OCI-LY1 (cell line): Measurements from ENCODE around the gene KCNIP4.

Experiments
- H2AFZ ChIP-seq: fragments of 200-600 bp; sonication (generic), shearing (Covaris generic); 2 replicates; pipeline ENCODE4 v1.6.0; 2014; ENCODE audit warnings: antibody characterized with exemption, mild to moderate bottlenecking, low read length
- H3F3A ChIP-seq: fragments of 200-600 bp; sonication (generic), shearing (Covaris generic); 2 replicates; pipeline ENCODE4 v1.6.0; 2014; ENCODE audit warnings: mild to moderate bottlenecking, antibody characterized with exemption, low read length, moderate library complexity; ENCODE audit not compliant: insufficient read depth
- H3K27ac ChIP-seq: fragments of 200-600 bp; sonication (generic); 2 replicates; pipeline ENCODE4 v1.5.1; 2014; ENCODE audit warnings: low read length, mixed run types, mild to moderate bottlenecking, low read depth; ENCODE audit not compliant: poor library complexity, severe bottlenecking
- H3K27me3 ChIP-seq: fragments of 200-600 bp; sonication (generic); 2 replicates; pipeline ENCODE4 v1.6.0; 2014; ENCODE audit warnings: antibody characterized with exemption, mild to moderate bottlenecking, low read length, moderate library complexity; ENCODE audit not compliant: insufficient read depth
- H3K36me3 ChIP-seq: fragments of 200-600 bp; sonication (generic); 2 replicates; pipeline ENCODE4 v1.6.1; 2014; ENCODE audit warnings: mild to moderate bottlenecking, antibody characterized with exemption, low read length, moderate library complexity, mixed read lengths; ENCODE audit not compliant: insufficient read depth
- H3K4me1 ChIP-seq: fragments of 200-600 bp; sonication (generic); 2 replicates; pipeline ENCODE4 v1.5.1; 2014; ENCODE audit warnings: mild to moderate bottlenecking, low read length, moderate library complexity; ENCODE audit not compliant: insufficient read depth, severe bottlenecking
- H3K4me2 ChIP-seq: fragments of 200-600 bp; sonication (generic), shearing (Covaris generic); 2 replicates; pipeline ENCODE4 v1.6.1; 2014; ENCODE audit warnings: low read length
- H3K4me3 ChIP-seq: fragments of 200-600 bp; sonication (generic); 2 replicates; pipeline ENCODE4 v1.5.1; 2014; ENCODE audit warnings: low read length, low read depth, mild to moderate bottlenecking, mixed read lengths; ENCODE audit not compliant: poor library complexity, severe bottlenecking
- H3K79me2 ChIP-seq: fragments of 200-600 bp; shearing (Covaris generic); 2 replicates; pipeline ENCODE4 v1.6.1; 2016; ENCODE audit warnings: mixed run types, low read length, mixed read lengths; ENCODE audit not compliant: insufficient read depth
- H3K9ac ChIP-seq: fragments of 200-600 bp; sonication (generic), shearing (Covaris generic); 2 replicates; pipeline ENCODE4 v1.6.1; 2014; ENCODE audit warnings: mild to moderate bottlenecking, low read length, mixed read lengths
- H3K9me2 ChIP-seq: fragments of 200-600 bp; sonication (generic), shearing (Covaris generic); 2 replicates; pipeline ENCODE4 v1.6.1; 2014; ENCODE audit warnings: low read depth, mild to moderate bottlenecking, low read length, mixed read lengths
- H3K9me3 ChIP-seq: fragments of 200-600 bp; shearing (Covaris generic); 2 replicates; pipeline ENCODE4 v1.6.1; 2014; ENCODE audit warnings: low read length, mixed read lengths
- H4K20me1 ChIP-seq: fragments of 200-600 bp; sonication (generic), shearing (Covaris generic); 2 replicates; pipeline ENCODE4 v1.6.0; 2016; ENCODE audit warnings: mild to moderate bottlenecking, low read length; ENCODE audit not compliant: insufficient read depth
- EZH2 ChIP-seq: fragments of 200-600 bp; sonication (generic), shearing (Covaris generic); IDR thresholded peaks from 2 replicates; pipeline ENCODE4 v1.8.0; 2017; ENCODE audit warnings: borderline replicate concordance, mixed run types, mild to moderate bottlenecking, antibody characterized with exemption, low read length, moderate library complexity, mixed read lengths
- TF ChIP-seq, protein P1 (sequence below): fragments of 200-600 bp; sonication (generic), shearing (Covaris generic); IDR thresholded peaks from 2 replicates; pipeline ENCODE4 v1.5.1; 2017; ENCODE audit warnings: mild to moderate bottlenecking, antibody characterized with exemption, low read length, moderate library complexity, mixed read lengths

Gene KCNIP4

DNA sequence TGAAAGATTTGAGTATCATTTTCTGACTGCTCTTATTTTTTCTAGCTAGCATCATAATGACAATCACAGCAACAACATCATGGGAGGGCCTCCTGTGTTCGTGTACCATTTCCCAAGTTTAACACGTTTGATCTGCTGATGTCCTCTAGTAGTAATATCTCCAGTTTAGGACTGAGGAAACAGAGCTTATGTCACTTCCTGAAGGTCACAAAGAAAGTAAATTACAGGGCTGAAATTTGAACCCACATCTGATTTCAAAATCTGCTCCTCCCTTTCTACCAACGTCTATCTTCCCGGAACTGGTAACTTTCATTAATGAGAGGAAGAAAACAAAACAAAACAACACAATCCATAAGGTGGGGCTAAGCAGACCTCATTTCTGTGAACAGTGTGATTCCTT, 945.6 kb downstream of the KCNIP4 start:
- no peaks in the 10 kb centered on the region for H3K9me2 ChIP-seq
- H3K79me2 ChIP-seq = no peaks in the 10 kb centered on the region
- H3K36me3 ChIP-seq = no peaks in the 10 kb centered on the region
- no peak overlapping the region for H2AFZ ChIP-seq
- no peak overlapping the region for H3K9ac ChIP-seq
- no peaks in the 10 kb centered on the region for H3F3A ChIP-seq
- no peaks in the 10 kb centered on the region for H3K27me3 ChIP-seq
- no peaks in the 10 kb centered on the region for H3K9me3 ChIP-seq
- H3K4me3 ChIP-seq = no peak overlapping the region
- TF ChIP-seq, protein P1, sequence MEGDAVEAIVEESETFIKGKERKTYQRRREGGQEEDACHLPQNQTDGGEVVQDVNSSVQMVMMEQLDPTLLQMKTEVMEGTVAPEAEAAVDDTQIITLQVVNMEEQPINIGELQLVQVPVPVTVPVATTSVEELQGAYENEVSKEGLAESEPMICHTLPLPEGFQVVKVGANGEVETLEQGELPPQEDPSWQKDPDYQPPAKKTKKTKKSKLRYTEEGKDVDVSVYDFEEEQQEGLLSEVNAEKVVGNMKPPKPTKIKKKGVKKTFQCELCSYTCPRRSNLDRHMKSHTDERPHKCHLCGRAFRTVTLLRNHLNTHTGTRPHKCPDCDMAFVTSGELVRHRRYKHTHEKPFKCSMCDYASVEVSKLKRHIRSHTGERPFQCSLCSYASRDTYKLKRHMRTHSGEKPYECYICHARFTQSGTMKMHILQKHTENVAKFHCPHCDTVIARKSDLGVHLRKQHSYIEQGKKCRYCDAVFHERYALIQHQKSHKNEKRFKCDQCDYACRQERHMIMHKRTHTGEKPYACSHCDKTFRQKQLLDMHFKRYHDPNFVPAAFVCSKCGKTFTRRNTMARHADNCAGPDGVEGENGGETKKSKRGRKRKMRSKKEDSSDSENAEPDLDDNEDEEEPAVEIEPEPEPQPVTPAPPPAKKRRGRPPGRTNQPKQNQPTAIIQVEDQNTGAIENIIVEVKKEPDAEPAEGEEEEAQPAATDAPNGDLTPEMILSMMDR = no peak
- no peaks in the 10 kb centered on the region for H4K20me1 ChIP-seq
- H3K27ac ChIP-seq = no peak overlapping the region
- no peak overlapping the region for H3K4me2 ChIP-seq
- no peaks in the 10 kb centered on the region for H3K4me1 ChIP-seq

DNA sequence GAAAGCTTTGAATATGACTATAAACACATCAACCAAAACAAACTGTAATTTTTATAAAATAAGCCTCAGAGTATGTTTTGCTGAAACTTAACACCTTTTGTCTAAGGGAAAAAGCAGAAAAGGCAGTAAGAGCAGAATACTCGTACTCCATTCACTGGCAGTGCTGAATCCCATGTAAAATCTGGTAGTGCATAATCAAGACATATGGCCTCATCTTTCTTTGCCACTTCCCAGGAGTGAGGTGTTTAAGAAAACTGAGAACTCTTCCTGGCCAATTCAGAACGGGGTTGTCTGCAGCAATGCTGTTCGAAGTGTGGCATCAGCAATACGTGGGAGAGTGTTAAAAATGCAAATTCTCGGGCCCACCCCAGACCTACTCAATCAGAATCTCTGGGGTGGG, 946.3 kb downstream of the KCNIP4 start:
- Histone ChIP-seq H3F3A (no peaks in the 10 kb centered on the region), H3K79me2 (no peaks in the 10 kb centered on the region), H3K4me3 (no peak overlapping the region), H3K4me1 (no peaks in the 10 kb centered on the region), H4K20me1 (no peaks in the 10 kb centered on the region), H3K9me2 (no peaks in the 10 kb centered on the region), H3K9ac (no peak overlapping the region), H3K4me2 (no peak overlapping the region), H3K36me3 (no peaks in the 10 kb centered on the region), H3K9me3 (no peaks in the 10 kb centered on the region), H3K27ac (no peak overlapping the region), H3K27me3 (no peaks in the 10 kb centered on the region), H2AFZ (no peak overlapping the region)
- TF ChIP-seq, protein P1 = no peak
- TF ChIP-seq EZH2 = no peak

DNA sequence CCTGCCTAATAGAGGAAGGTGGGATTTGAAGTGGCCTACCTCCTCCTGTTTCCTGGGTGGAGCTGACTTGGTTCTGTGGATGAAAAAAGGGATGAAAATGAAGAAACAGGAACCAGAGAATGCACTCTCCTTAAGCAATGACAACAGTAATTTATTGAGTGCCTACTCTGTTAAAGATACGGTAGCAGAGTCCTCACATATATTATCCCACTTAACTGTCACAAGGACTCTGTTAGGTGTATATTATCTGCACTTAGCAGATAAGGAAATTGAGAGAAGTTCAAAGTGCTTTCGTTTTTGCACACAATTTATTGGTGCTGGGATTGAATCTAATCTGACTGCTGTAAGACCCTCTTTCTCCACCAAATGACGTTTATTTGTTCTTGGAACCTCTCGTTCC, 947.1 kb downstream of the KCNIP4 start:
- Histone ChIP-seq H3K9ac (no peak overlapping the region), H3K4me3 (no peak overlapping the region), H2AFZ (no peak overlapping the region), H3K9me2 (no peaks in the 10 kb centered on the region), H3F3A (no peaks in the 10 kb centered on the region), H3K27ac (no peak overlapping the region), H3K4me1 (no peaks in the 10 kb centered on the region), H3K9me3 (no peaks in the 10 kb centered on the region), H4K20me1 (no peaks in the 10 kb centered on the region), H3K4me2 (no peak overlapping the region), H3K36me3 (no peaks in the 10 kb centered on the region), H3K79me2 (no peaks in the 10 kb centered on the region), H3K27me3 (no peaks in the 10 kb centered on the region)
- TF ChIP-seq, protein P1 = no peak
- no peak for TF ChIP-seq EZH2
